Lung microvascular endothelial cell (primary cell): ENCODE results near the gene PAMR1. TPM values are rescaled to one million over a fixed set of nuclear protein-coding genes. Genes with fewer than 3 reads are reported as not detected.
"Not testable (repeated sequence)": the region's sequence is repeated elsewhere in the genome, so short reads cannot be mapped to it uniquely, and the experiment has no call there.

Source experiments
- DNase-seq, 2 donors: peaks; one replicate each; pipeline versions ENCODE4 v3.0.0 to v3.0.0-alpha.2; 2010; ENCODE audit warnings: low read depth in 2 of 2
- total RNA-seq: library from RNA; depleted of rRNA; stranded (reverse); fragments of >200 nt; gene quantifications from 2 replicates; pipeline ENCODE4 v1.2.1, GENCODE V29; 2014

The PAMR1 gene
- total RNA-seq, 1 donor from 2014 or later: not detected

- no peak for DNase-seq
Measured at GRCh38 chr11:35545391-35546003, 20.1 kb upstream of the PAMR1 start.

GRCh38 chr11:35543481-35543880, 18.1 kb upstream of the PAMR1 start:
- no peak for DNase-seq

GRCh38 chr11:35541621-35542375, 16.4 kb upstream of the PAMR1 start:
- no peak for DNase-seq

- DNase-seq: no peak
Measured at GRCh38 chr11:35540526-35540925, 15.1 kb upstream of the PAMR1 start.

- DNase-seq: no peak
Measured at GRCh38 chr11:35539781-35540281, 14.4 kb upstream of the PAMR1 start.

GRCh38 chr11:35539256-35539655, 13.8 kb upstream of the PAMR1 start:
- no peak for DNase-seq

- DNase-seq: no peak
Measured at GRCh38 chr11:35536470-35536869, 11.1 kb upstream of the PAMR1 start.

GRCh38 chr11:35531246-35531645, 5.8 kb upstream of the PAMR1 start:
- no peak for DNase-seq

GRCh38 chr11:35529971-35530495, 4.6 kb upstream of the PAMR1 start:
- no peak for DNase-seq

GRCh38 chr11:35526370-35526792, 965 bp upstream of the PAMR1 start:
- DNase-seq: no peak

GRCh38 chr11:35524780-35525179, 636 bp downstream of the PAMR1 start:
- no peak for DNase-seq

- DNase-seq: no peak
Measured at GRCh38 chr11:35523861-35524260, 1.6 kb downstream of the PAMR1 start.

GRCh38 chr11:35523331-35523768, 2.1 kb downstream of the PAMR1 start:
- no peak for DNase-seq

GRCh38 chr11:35522091-35522490, 3.3 kb downstream of the PAMR1 start:
- not testable (repeated sequence) for DNase-seq

GRCh38 chr11:35520376-35520775, 5.0 kb downstream of the PAMR1 start:
- DNase-seq: no peak

- DNase-seq: no peak
Measured at GRCh38 chr11:35518766-35519165, 6.7 kb downstream of the PAMR1 start.

GRCh38 chr11:35517481-35517880, 7.9 kb downstream of the PAMR1 start:
- DNase-seq: no peak

GRCh38 chr11:35516403-35516802, 9.0 kb downstream of the PAMR1 start:
- no peak for DNase-seq

- DNase-seq: no peak
Measured at GRCh38 chr11:35515224-35515623, 10.2 kb downstream of the PAMR1 start.

GRCh38 chr11:35514481-35514880, 10.9 kb downstream of the PAMR1 start:
- DNase-seq: no peak

GRCh38 chr11:35511666-35512065, 13.8 kb downstream of the PAMR1 start:
- no peak for DNase-seq

GRCh38 chr11:35507688-35508087, 17.7 kb downstream of the PAMR1 start:
- no peak for DNase-seq

GRCh38 chr11:35501776-35502175, 23.6 kb downstream of the PAMR1 start:
- DNase-seq: no peak
